ENCODE data around the gene IGFBP1. TPM values are rescaled to one million over a fixed set of nuclear protein-coding genes. Genes with fewer than 3 reads are reported as not detected.
"Not testable (repeated sequence)": the region's sequence is repeated elsewhere in the genome, so short reads cannot be mapped to it uniquely, and the experiment has no call there.

The IGFBP1 gene
- total RNA-seq = not detected

- H3K36me3 Mint-ChIP-seq (ENCODE audit: low read depth) = no peaks in the 10 kb centered on the region
- no peak within 1 kb of the TSS for H3K27ac Mint-ChIP-seq
- peak within 1 kb of the TSS; percentile 22 for H3K4me3 Mint-ChIP-seq
- peaks cover 34% of the 10 kb centered on the region for H3K27me3 Mint-ChIP-seq
- no peaks in the 10 kb centered on the region for H3K4me1 Mint-ChIP-seq
- H3K9me3 Mint-ChIP-seq = no peaks in the 10 kb centered on the region
- ATAC-seq (replicated peaks) = no peak
These were observed at the start of gene IGFBP1 for GRCh38 chr7:45888185-45888992. Gene IGFBP1, plus strand, starts transcription at chr7:45888488. Its CDS starts 165 bp downstream, at chr7:45888653.

DNA sequence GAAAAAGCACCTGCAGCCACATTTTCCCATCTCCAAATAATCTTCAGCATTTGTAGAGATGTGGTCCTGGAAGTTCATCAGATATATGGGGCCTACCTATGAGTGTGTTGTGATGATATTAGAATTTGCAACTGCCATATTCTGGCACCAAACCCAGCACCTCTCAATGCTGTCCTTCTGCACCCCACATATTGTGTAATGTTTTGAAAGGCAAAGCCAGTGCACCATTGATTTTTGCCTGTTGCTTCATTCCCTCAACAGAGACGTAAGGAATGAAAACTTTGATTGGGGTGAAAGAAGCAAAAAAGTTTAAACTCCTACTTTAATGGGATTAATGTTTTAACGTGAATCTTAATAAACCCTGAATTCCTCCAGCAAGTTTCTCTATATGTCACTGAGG, 49.4 kb upstream of the IGFBP1 start:
- not testable (repeated sequence) for H3K4me3 Mint-ChIP-seq; H3K4me1 Mint-ChIP-seq; H3K27me3 Mint-ChIP-seq; ATAC-seq (replicated peaks); H3K27ac Mint-ChIP-seq; H3K36me3 Mint-ChIP-seq (ENCODE audit: low read depth); H3K9me3 Mint-ChIP-seq

- H3K4me1 Mint-ChIP-seq; H3K27ac Mint-ChIP-seq; H3K9me3 Mint-ChIP-seq; H3K36me3 Mint-ChIP-seq (ENCODE audit: low read depth); H3K4me3 Mint-ChIP-seq; ATAC-seq (replicated peaks); H3K27me3 Mint-ChIP-seq: not testable (repeated sequence)
These were observed 46.2 kb upstream of the IGFBP1 start for GRCh38 chr7:45841926-45842717.

DNA sequence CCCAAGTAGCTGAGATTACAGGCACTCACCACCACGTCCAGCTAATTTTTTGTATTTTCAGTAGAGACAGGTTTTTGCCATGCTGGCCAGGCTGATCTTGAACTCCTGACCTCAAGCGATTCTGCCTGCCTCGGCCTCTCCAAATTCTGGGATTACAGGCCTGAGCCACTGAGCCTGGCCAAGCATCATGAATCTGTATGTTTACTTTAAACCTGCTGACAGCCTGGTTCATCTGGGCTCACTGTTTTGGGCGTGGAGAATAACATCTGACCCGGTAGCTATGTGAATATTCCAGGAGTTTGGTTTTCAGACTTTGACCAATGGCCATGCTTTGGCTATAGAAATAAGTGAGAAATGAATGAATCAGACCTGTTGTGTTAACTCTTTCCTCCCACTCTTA, 41.8 kb upstream of the IGFBP1 start:
- not testable (repeated sequence) for H3K27me3 Mint-ChIP-seq; H3K4me3 Mint-ChIP-seq; H3K36me3 Mint-ChIP-seq (ENCODE audit: low read depth); H3K9me3 Mint-ChIP-seq; H3K4me1 Mint-ChIP-seq; ATAC-seq (replicated peaks); H3K27ac Mint-ChIP-seq

DNA sequence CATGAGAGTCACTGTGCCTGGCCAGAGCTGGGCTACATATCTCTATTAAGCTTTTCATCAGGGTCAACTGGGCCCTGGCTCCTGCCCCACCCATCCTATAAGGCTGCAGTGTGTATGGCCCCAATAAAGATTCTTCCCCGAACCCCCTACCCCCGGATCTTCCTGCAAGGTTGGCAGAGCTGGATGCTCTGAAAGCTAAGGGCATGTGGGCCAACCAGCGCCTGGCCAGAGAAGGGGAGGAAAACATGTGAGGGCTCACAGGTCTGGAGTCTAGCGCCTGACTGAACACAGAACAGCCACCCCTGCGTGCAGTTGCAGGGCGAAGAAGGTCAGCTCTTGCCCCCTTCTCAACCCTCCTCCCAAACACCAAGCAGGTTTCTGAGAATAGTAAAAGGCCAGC, 39.6 kb upstream of the IGFBP1 start:
- not testable (repeated sequence) for H3K4me3 Mint-ChIP-seq; H3K27ac Mint-ChIP-seq; ATAC-seq (replicated peaks); H3K36me3 Mint-ChIP-seq (ENCODE audit: low read depth); H3K9me3 Mint-ChIP-seq; H3K4me1 Mint-ChIP-seq
- peaks cover 10% of the 10 kb centered on the region for H3K27me3 Mint-ChIP-seq

- not testable (repeated sequence) for H3K4me3 Mint-ChIP-seq; H3K9me3 Mint-ChIP-seq; H3K36me3 Mint-ChIP-seq (ENCODE audit: low read depth); ATAC-seq (replicated peaks); H3K4me1 Mint-ChIP-seq
- Mint-ChIP-seq H3K27ac (peak overlapping the region; percentile 36), H3K27me3 (peaks cover 13% of the 10 kb centered on the region)
These were observed 35.3 kb upstream of the IGFBP1 start for GRCh38 chr7:45852984-45853383.

DNA sequence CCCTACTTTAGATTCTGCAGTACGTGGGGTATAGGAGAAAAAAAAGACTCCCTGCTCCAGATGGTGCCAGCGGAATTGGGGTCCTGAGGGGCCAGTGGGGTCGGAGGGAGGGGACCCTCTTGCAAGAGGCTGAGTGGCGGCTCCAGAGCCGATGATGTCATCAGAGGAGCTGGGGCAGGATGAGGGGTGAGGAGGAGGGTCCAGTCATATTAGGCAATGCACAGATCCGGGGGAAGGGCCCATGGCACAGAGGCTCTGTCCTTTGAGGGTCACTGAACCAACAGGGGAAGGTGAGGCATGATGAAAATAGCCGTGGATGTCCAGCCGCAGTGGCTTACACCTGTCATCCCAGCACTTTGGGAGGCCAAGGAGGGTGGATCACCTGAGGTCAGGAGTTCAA, 34.8 kb upstream of the IGFBP1 start:
- not testable (repeated sequence) for H3K36me3 Mint-ChIP-seq (ENCODE audit: low read depth); ATAC-seq (replicated peaks); H3K4me1 Mint-ChIP-seq; H3K4me3 Mint-ChIP-seq; H3K9me3 Mint-ChIP-seq
- peaks cover 13% of the 10 kb centered on the region for H3K27me3 Mint-ChIP-seq
- peak overlapping the region; percentile 36 for H3K27ac Mint-ChIP-seq

GRCh38 chr7:45855680-45856079, 32.6 kb upstream of the IGFBP1 start:
- not testable (repeated sequence) for H3K4me3 Mint-ChIP-seq; H3K9me3 Mint-ChIP-seq; H3K4me1 Mint-ChIP-seq; H3K27ac Mint-ChIP-seq; ATAC-seq (replicated peaks); H3K36me3 Mint-ChIP-seq (ENCODE audit: low read depth)
- peaks cover 19% of the 10 kb centered on the region for H3K27me3 Mint-ChIP-seq

DNA sequence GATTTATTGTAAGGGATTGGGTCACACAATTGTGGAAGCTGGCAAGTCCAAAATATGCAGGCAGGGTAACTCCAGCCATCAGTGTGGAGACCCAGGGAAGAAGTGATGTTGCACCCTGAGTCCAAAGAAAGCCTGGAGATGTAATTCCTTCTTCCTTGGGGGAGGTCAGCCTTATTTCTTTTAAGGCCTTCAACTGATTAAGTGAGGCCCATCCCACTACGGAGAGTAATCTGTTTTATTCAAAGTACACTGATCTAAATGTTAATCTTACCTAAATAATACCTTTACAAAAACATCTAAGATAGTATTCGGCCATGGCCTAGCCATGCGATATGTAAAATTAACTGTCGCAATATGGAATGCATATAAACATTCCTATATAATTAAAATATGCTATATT, 31.4 kb upstream of the IGFBP1 start:
- H3K4me1 Mint-ChIP-seq; H3K9me3 Mint-ChIP-seq; H3K27ac Mint-ChIP-seq; H3K36me3 Mint-ChIP-seq (ENCODE audit: low read depth); ATAC-seq (replicated peaks); H3K4me3 Mint-ChIP-seq: not testable (repeated sequence)
- H3K27me3 Mint-ChIP-seq = peaks cover 21% of the 10 kb centered on the region

GRCh38 chr7:45863715-45864114, 24.6 kb upstream of the IGFBP1 start:
- Mint-ChIP-seq H3K4me3 (no peak overlapping the region), H3K36me3 (ENCODE audit: low read depth) (no peaks in the 10 kb centered on the region), H3K27ac (no peak overlapping the region), H3K4me1 (no peaks in the 10 kb centered on the region), H3K9me3 (no peaks in the 10 kb centered on the region), H3K27me3 (peaks cover 27% of the 10 kb centered on the region)
- ATAC-seq (replicated peaks) = no peak

DNA sequence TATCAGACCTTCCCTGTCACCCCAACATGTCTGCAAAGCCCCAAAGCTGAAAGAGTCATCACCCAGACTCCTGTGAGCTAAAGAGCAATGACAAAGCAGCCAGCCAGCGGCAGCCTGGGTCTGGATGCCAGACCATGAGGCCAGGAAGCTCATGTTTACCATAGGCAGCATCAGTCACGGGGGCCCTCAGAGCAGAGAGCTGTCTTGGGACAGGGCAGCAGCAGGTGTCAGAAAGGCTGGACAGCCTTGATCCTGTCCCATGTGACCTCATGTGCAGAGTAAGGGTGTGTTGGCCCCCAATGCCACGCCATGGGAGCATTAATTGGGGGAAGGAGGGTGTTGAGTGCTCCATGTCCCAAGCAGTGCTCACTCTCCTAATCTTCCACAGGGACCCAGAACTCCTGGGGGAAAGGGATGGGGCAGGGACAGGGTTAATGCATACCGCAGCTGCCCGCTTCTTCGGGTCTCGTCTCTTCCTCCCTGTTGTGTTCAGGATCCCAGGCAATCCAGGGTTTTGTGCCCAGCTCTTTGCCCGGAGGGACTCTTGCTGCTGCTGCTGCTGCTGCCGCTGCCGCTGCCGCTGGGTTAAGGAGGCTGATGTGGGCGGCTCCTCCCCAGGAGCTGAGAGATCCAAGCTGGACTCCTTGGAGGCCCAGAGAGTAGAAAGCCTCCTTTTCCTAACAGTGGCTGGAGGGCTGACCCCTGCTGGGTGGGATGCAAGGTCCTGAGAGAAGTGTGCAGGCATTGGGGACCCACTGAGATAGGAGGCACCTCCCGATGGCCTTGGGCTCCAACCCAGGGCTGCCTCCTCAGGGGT, 22.5 kb upstream of the IGFBP1 start:
- Mint-ChIP-seq H3K4me3 (no peak overlapping the region), H3K4me1 (no peaks in the 10 kb centered on the region), H3K27ac (no peak overlapping the region), H3K36me3 (ENCODE audit: low read depth) (no peaks in the 10 kb centered on the region), H3K27me3 (peaks cover 24% of the 10 kb centered on the region), H3K9me3 (no peaks in the 10 kb centered on the region)
- no peak for ATAC-seq (replicated peaks)

- Mint-ChIP-seq H3K4me3 (no peak overlapping the region), H3K9me3 (no peaks in the 10 kb centered on the region), H3K27me3 (peaks cover 27% of the 10 kb centered on the region), H3K27ac (no peak overlapping the region), H3K4me1 (no peaks in the 10 kb centered on the region), H3K36me3 (ENCODE audit: low read depth) (no peaks in the 10 kb centered on the region)
- ATAC-seq (replicated peaks) = no peak
These were observed 20.8 kb upstream of the IGFBP1 start for GRCh38 chr7:45867471-45867870.

GRCh38 chr7:45869426-45869825, 18.9 kb upstream of the IGFBP1 start:
- Mint-ChIP-seq H3K9me3 (no peaks in the 10 kb centered on the region), H3K4me3 (no peak overlapping the region), H3K27me3 (peaks cover 15% of the 10 kb centered on the region), H3K36me3 (ENCODE audit: low read depth) (no peaks in the 10 kb centered on the region), H3K27ac (no peak overlapping the region), H3K4me1 (no peaks in the 10 kb centered on the region)
- no peak for ATAC-seq (replicated peaks)

- no peak overlapping the region for H3K27ac Mint-ChIP-seq
- peaks cover 14% of the 10 kb centered on the region for H3K27me3 Mint-ChIP-seq
- ATAC-seq (replicated peaks) = no peak
- no peaks in the 10 kb centered on the region for H3K4me1 Mint-ChIP-seq
- H3K9me3 Mint-ChIP-seq = peaks cover 3% of the 10 kb centered on the region
- no peak overlapping the region for H3K4me3 Mint-ChIP-seq
- H3K36me3 Mint-ChIP-seq (ENCODE audit: low read depth) = no peaks in the 10 kb centered on the region
These were observed 15.9 kb upstream of the IGFBP1 start for GRCh38 chr7:45872116-45873034.
